Left hindlimb (tissue), 1 donor: Measurements from ENCODE around the gene PEMT.
"Not testable (repeated sequence)": the region's sequence is repeated elsewhere in the genome, so short reads cannot be mapped to it uniquely, and the experiment has no call there.

ENCODE experiments used
- DNase-seq: peaks from one replicate; pipeline ENCODE4 v3.0.0-alpha.2; 2018

Gene PEMT

GRCh38 chr17:17480593-17481148, 110.8 kb downstream of the PEMT start:
- no peak for DNase-seq

GRCh38 chr17:17479209-17479608, 112.3 kb downstream of the PEMT start:
- no peak for DNase-seq

- DNase-seq = peak; percentile 95
These were observed 114.5 kb downstream of the PEMT start, which contains the start of gene MED9 for GRCh38 chr17:17476865-17477467. MED9 (plus strand) TSS chr17:17477000; CDS start chr17:17477042, 42 bp downstream.

GRCh38 chr17:17474341-17474740, 117.2 kb downstream of the PEMT start:
- no peak for DNase-seq

GRCh38 chr17:17472333-17472920, 119.1 kb downstream of the PEMT start:
- no peak for DNase-seq

- no peak for DNase-seq
These were observed 121.5 kb downstream of the PEMT start for GRCh38 chr17:17469996-17470395.

GRCh38 chr17:17469358-17469757, 122.2 kb downstream of the PEMT start:
- no peak for DNase-seq

GRCh38 chr17:17468217-17469010, 123.1 kb downstream of the PEMT start:
- DNase-seq = no peak

GRCh38 chr17:17467720-17468119, 123.8 kb downstream of the PEMT start:
- DNase-seq = no peak

- no peak for DNase-seq
These were observed 124.5 kb downstream of the PEMT start for GRCh38 chr17:17467016-17467415.

GRCh38 chr17:17466511-17466910, 125.0 kb downstream of the PEMT start:
- no peak for DNase-seq

GRCh38 chr17:17465878-17466277, 125.6 kb downstream of the PEMT start:
- DNase-seq = not testable (repeated sequence)

- no peak for DNase-seq
These were observed 127.7 kb downstream of the PEMT start for GRCh38 chr17:17463821-17464220.

GRCh38 chr17:17462048-17462824, 129.3 kb downstream of the PEMT start:
- DNase-seq = no peak

GRCh38 chr17:17460038-17460437, 131.5 kb downstream of the PEMT start:
- DNase-seq = no peak

- DNase-seq = no peak
These were observed 133.8 kb downstream of the PEMT start for GRCh38 chr17:17457680-17458079.

- no peak for DNase-seq
These were observed 135.3 kb downstream of the PEMT start for GRCh38 chr17:17456251-17456650.
